K562 (cell line): ENCODE data around the gene WDR18. TPM values are rescaled to one million over a fixed set of nuclear protein-coding genes. Genes with fewer than 3 reads are reported as not detected.
A peak's percentile ranks its signal among the peaks of the same experiment; 100 is the strongest.

Source experiments
- ATAC-seq: fragments of 200-7000 bp; cut with Tn5 transposase; 3 replicates; pipeline ENCODE4 v1.9.1; 2020; ENCODE audit warnings: moderate library complexity
- BruUV-seq: library from RNA; stranded (reverse); fragments of 400-500 nt; replicated peaks from 2 replicates; lab custom pipeline; 2021; lab: Mats Ljungman, UMichigan
- CTCF ChIA-PET: fragments of 300-600 bp; formaldehyde crosslinking; extraction: SDS; loops from one replicate; lab custom pipeline; 2021; ENCODE audit warnings: low intra/inter-chr PET ratio; lab: Yijun Ruan, JAX
- POLR2A ChIA-PET: fragments of 300-600, 350-650 bp; sonication (Branson Sonifier 250); formaldehyde crosslinking; extraction: SDS; loops from one replicate; lab custom pipeline; 2021; ENCODE audit warnings: antibody characterized with exemption, inconsistent platforms; lab: Yijun Ruan, JAX
- DNase-seq, 4 experiments: peaks; one replicate each; pipeline versions ENCODE4 v3.0.0 to v3.0.0-alpha.2; 2011 to 2018; ENCODE audit warnings: low spot score in 3 of 4, mixed read lengths in 3 of 4; ENCODE audit errors: extremely low read depth in 1 of 4
- FAIRE-seq: peaks from 2 replicates; lab custom pipeline; 2011; peaks lifted over from hg19 to GRCh38; lab: Jason Lieb, UNC
- H2AFZ ChIP-seq: 2 replicates; pipeline ENCODE4 v1.6.0; 2011; ENCODE audit warnings: low read depth, low read length, control low read depth, inconsistent platforms
- H3K27ac ChIP-seq: fragments of 200-600 bp; 3 replicates; pipeline ENCODE4 v1.8.0; 2011; ENCODE audit warnings: low read depth, mild to moderate bottlenecking, control low read depth, inconsistent platforms, low read length, moderate library complexity, mixed read lengths; ENCODE audit errors: extremely low read depth
- H3K27me3 ChIP-seq, 2 experiments: fragments of 300-600 bp in 1 of 2; 2 replicates in 1 of 2; 3 replicates in 1 of 2; pipeline versions ENCODE4 v1.6.0 to v1.8.0; 2011; ENCODE audit warnings: inconsistent platforms in 2 of 2, low read length in 2 of 2, mild to moderate bottlenecking in 1 of 2, mixed read lengths in 1 of 2, moderate library complexity in 1 of 2; ENCODE audit not compliant: control insufficient read depth in 2 of 2, insufficient read depth in 2 of 2
- H3K36me3 ChIP-seq: fragments of 300-600 bp; 3 replicates; pipeline ENCODE4 v1.8.0; 2011; ENCODE audit warnings: mild to moderate bottlenecking, low read length, inconsistent platforms; ENCODE audit not compliant: control insufficient read depth, insufficient read depth
- H3K4me1 ChIP-seq, 2 experiments: fragments of 200-600 bp in 1 of 2; replicated peaks in 1 of 2; 2 replicates in 1 of 2; 3 replicates in 1 of 2; pipeline versions ENCODE4 v1.5.1 to v1.8.0; 2011; ENCODE audit warnings: inconsistent platforms in 2 of 2, low read length in 2 of 2, mild to moderate bottlenecking in 1 of 2, mixed read lengths in 1 of 2, moderate library complexity in 1 of 2; ENCODE audit not compliant: control insufficient read depth in 2 of 2, insufficient read depth in 2 of 2
- H3K4me2 ChIP-seq: 2 replicates; pipeline ENCODE4 v1.6.1; 2011; ENCODE audit warnings: low read length, control low read depth, inconsistent platforms, mixed read lengths; ENCODE audit not compliant: insufficient read depth
- H3K4me3 ChIP-seq: fragments of 200-600 bp; sonication (generic), shearing (Covaris generic); 2 replicates; pipeline ENCODE4 v1.5.1; 2016; ENCODE audit warnings: control low read depth, inconsistent platforms
- H3K79me2 ChIP-seq: fragments of 200-600 bp; 3 replicates; pipeline ENCODE4 v1.8.0; 2011; ENCODE audit warnings: low read length, inconsistent platforms; ENCODE audit not compliant: control insufficient read depth, insufficient read depth
- H3K9ac ChIP-seq, 2 experiments: 2 replicates each; pipeline versions ENCODE4 v1.6.0 to v1.6.1; 2011; ENCODE audit warnings: low read depth in 2 of 2, low read length in 2 of 2, control low read depth in 1 of 2, inconsistent platforms in 1 of 2, mild to moderate bottlenecking in 1 of 2, mixed read lengths in 1 of 2; ENCODE audit not compliant: insufficient read depth in 1 of 2
- H3K9me1 ChIP-seq: one replicate; pipeline ENCODE4 v1.6.0; 2011; ENCODE audit warnings: inconsistent platforms, mild to moderate bottlenecking, low read length, moderate library complexity; ENCODE audit not compliant: control insufficient read depth, insufficient read depth
- H3K9me3 ChIP-seq: replicated peaks from 2 replicates; pipeline ENCODE4 v1.5.1; 2011; ENCODE audit warnings: low read depth, low read length, inconsistent platforms; ENCODE audit not compliant: control insufficient read depth, insufficient read depth
- H4K20me1 ChIP-seq: replicated peaks from 2 replicates; pipeline ENCODE4 v1.6.1; 2011; ENCODE audit warnings: low read length, inconsistent platforms, mixed read lengths; ENCODE audit not compliant: control insufficient read depth, insufficient read depth
- FOXM1 ChIP-seq, 2 experiments: fragments of 450-650 bp in 1 of 2; sonication (generic) in 1 of 2; formaldehyde crosslinking in 1 of 2; IDR thresholded peaks; 2 replicates each; pipeline versions ENCODE4 v1.6.1 to v1.9.0; 2017 to 2022; ENCODE audit warnings: low read depth in 2 of 2, mild to moderate bottlenecking in 2 of 2, missing genetic modification reagents in 1 of 2, moderate library complexity in 1 of 2
- RBM25 ChIP-seq: fragments of 200-400 bp; formaldehyde crosslinking; IDR thresholded peaks from 2 replicates; pipeline ENCODE4 v1.6.1; 2018; ENCODE audit warnings: low read length, low read depth, moderate library complexity; ENCODE audit not compliant: severe bottlenecking
- ZBTB1 ChIP-seq: sonication (generic); formaldehyde crosslinking; IDR thresholded peaks from 2 replicates; pipeline ENCODE4 v1.8.1; 2023; ENCODE audit warnings: missing genetic modification reagents, low read depth, mild to moderate bottlenecking, borderline replicate concordance
- ZBTB7A ChIP-seq: IDR thresholded peaks from 2 replicates; pipeline ENCODE4 v1.6.1; 2011; ENCODE audit warnings: low read depth, mild to moderate bottlenecking, low read length, moderate library complexity, borderline replicate concordance; ENCODE audit not compliant: control insufficient read depth
- ZNF253 ChIP-seq: fragments of 250-450 bp; sonication (Bioruptor Pico); conservative IDR thresholded peaks from 2 replicates; pipeline ENCODE4 v1.6.1; 2021; ENCODE audit warnings: mild to moderate bottlenecking
- WGBS: fragments of 100-300 bp; shearing (Covaris generic); methylation state at CpG from one replicate; pipeline ENCODE4 v1.1.6; 2016; ENCODE audit warnings: low coverage, mixed read lengths; ENCODE audit not compliant: insufficient coverage; ENCODE audit errors: missing lambda C conversion rate; 5-methylcytosine and 5-hydroxymethylcytosine counted together
- in situ Hi-C: fragments of 300-500 bp; cut with MboI; formaldehyde crosslinking; loops from 4 replicates; pipeline ENCODE4 v1.15.0; 2018; ENCODE audit warnings: inconsistent platforms, mixed read lengths
- intact Hi-C: fragments of 100-400 bp; cut with micrococcal nuclease; formaldehyde crosslinking; loops from 2 replicates; pipeline ENCODE4 v1.14.2; 2022
- polyA plus RNA-seq, 8 experiments: library from polyadenylated mRNA; depleted of rRNA in 4 of 8; stranded (reverse) in 5 of 8; unstranded in 3 of 8; fragments of >200 nt; fragmentation: Nextera tagmentation in 2 of 8; fragmentation: Illumina TruSeq in 1 of 8; extraction: Ambion mirVana in 2 of 8; extraction: Trizol in 1 of 8; gene quantifications; 2 replicates each; pipeline versions ENCODE4 v1.2.1 to v1.2.3, GENCODE V29; 2011 to 2014; ENCODE audit warnings: inconsistent platforms in 1 of 8, missing spikeins in 1 of 8
- total RNA-seq, 7 experiments: library from RNA; depleted of rRNA in 6 of 7; stranded (reverse); fragments of >200 nt in 6 of 7; fragmentation: Illumina TruSeq in 2 of 7; extraction: Trizol in 2 of 7; gene quantifications; 2 replicates each; pipeline versions ENCODE4 v1.2.1 to v1.2.3, GENCODE V29; 2011 to 2021; ENCODE audit warnings: low replicate concordance in 1 of 7
- TF ChIP-seq, protein P1 (sequence below): IDR thresholded peaks from 3 replicates; pipeline ENCODE4 v1.6.1; 2011; ENCODE audit warnings: borderline replicate concordance, mild to moderate bottlenecking, moderate library complexity; ENCODE audit not compliant: insufficient read length; ENCODE audit errors: extremely low read depth
- TF ChIP-seq, protein P2 (sequence below), 2 experiments: IDR thresholded peaks; 2 replicates each; pipeline ENCODE4 v1.6.1; 2011; ENCODE audit warnings: borderline replicate concordance in 1 of 2, control low read depth in 1 of 2, low read depth in 1 of 2, low read length in 1 of 2, mild to moderate bottlenecking in 1 of 2, mixed read lengths in 1 of 2, moderate library complexity in 1 of 2; ENCODE audit not compliant: insufficient read depth in 1 of 2, insufficient read length in 1 of 2, poor library complexity in 1 of 2, severe bottlenecking in 1 of 2; ENCODE audit errors: extremely low read depth in 1 of 2
- TF ChIP-seq, protein P3 (sequence below), 3 experiments: fragments of 200-800 bp in 1 of 3; fragments of 250-450 bp in 1 of 3; fragments of 450-650 bp in 1 of 3; sonication (Bioruptor Pico) in 1 of 3; sonication (Bioruptor generic) in 1 of 3; formaldehyde crosslinking in 1 of 3; IDR thresholded peaks; 2 replicates each; pipeline versions ENCODE4 v1.6.1 to v1.8.0; 2016 to 2022; ENCODE audit warnings: mild to moderate bottlenecking in 2 of 3, missing genetic modification characterization in 2 of 3, missing compliant biosample characterization in 1 of 3, moderate library complexity in 1 of 3

Gene WDR18
- total and polyA plus RNA-seq, 9 of the 15 experiments (the other 6 are each of a cell fraction or from before 2014, with no cell fraction given), result 0.65 to 181 (median 30.1) TPM

- TF ChIP-seq, protein P1, sequence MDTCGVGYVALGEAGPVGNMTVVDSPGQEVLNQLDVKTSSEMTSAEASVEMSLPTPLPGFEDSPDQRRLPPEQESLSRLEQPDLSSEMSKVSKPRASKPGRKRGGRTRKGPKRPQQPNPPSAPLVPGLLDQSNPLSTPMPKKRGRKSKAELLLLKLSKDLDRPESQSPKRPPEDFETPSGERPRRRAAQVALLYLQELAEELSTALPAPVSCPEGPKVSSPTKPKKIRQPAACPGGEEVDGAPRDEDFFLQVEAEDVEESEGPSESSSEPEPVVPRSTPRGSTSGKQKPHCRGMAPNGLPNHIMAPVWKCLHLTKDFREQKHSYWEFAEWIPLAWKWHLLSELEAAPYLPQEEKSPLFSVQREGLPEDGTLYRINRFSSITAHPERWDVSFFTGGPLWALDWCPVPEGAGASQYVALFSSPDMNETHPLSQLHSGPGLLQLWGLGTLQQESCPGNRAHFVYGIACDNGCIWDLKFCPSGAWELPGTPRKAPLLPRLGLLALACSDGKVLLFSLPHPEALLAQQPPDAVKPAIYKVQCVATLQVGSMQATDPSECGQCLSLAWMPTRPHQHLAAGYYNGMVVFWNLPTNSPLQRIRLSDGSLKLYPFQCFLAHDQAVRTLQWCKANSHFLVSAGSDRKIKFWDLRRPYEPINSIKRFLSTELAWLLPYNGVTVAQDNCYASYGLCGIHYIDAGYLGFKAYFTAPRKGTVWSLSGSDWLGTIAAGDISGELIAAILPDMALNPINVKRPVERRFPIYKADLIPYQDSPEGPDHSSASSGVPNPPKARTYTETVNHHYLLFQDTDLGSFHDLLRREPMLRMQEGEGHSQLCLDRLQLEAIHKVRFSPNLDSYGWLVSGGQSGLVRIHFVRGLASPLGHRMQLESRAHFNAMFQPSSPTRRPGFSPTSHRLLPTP, result no peak
- TF ChIP-seq ZBTB7A, result peak; percentile 40; the same call in 1 of the 2 replicates
- no peak for TF ChIP-seq ZBTB1 (CRISPR knock-in tag)
- no peak for TF ChIP-seq FOXM1 (IDR thresholded peaks at IDR 0.05; ENCODE audit: low read depth)
- TF ChIP-seq FOXM1 (CRISPR knock-in tag; IDR thresholded peaks at IDR 0.05; ENCODE audit: low read depth), result no peak
- peak; percentile 75 for TF ChIP-seq RBM25
Observed at GRCh38 chr19:1037621-1038064, 53.5 kb downstream of the WDR18 start (continued).

- no peak for FAIRE-seq
- Histone ChIP-seq H4K20me1 (no peaks in the 10 kb centered on the region), H3K9me1 (no peaks in the 10 kb centered on the region), H3K27me3 (no peaks in the 10 kb centered on the region), H3K4me2 (peak overlapping the region; percentile 72), H3K36me3 (peaks cover 46% of the 10 kb centered on the region), H3K79me2 (peaks cover 35% of the 10 kb centered on the region), H2AFZ (peak overlapping the region; percentile 60), H3K4me1 (peaks cover 32 to 73% of the 10 kb centered on the region in 2 experiments), H3K27ac (peak overlapping the region; percentile 43), H3K9me3 (no peaks in the 10 kb centered on the region), H3K4me3 (peak overlapping the region; percentile 55), H3K9ac (peak overlapping the region; percentile 30 to 91; a peak in 3 of 4 replicates)
- WGBS, result 39% methylated on average over 19 of the region's 22 CpGs
- POLR2A ChIA-PET, result interaction anchor here (0.6 to 11.0 kb wide), 7 partner anchors 10 to 224 kb away, joined by 3 to 176 read pairs (median 4); partner anchors contain the start of genes ARHGAP45, CNN2, GPX4 and RNU6-2
- in situ Hi-C loops, result no loop called here
- CTCF ChIA-PET, result no interaction called here
- intact Hi-C loops, result no loop called here
- no TSS peak for BruUV-seq
- ATAC-seq, result no peak
- peak in 1 of 4 experiments; percentile 32 for DNase-seq
- TF ChIP-seq, protein P2, sequence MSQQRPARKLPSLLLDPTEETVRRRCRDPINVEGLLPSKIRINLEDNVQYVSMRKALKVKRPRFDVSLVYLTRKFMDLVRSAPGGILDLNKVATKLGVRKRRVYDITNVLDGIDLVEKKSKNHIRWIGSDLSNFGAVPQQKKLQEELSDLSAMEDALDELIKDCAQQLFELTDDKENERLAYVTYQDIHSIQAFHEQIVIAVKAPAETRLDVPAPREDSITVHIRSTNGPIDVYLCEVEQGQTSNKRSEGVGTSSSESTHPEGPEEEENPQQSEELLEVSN (IDR thresholded peaks at IDR 0.05; ENCODE audit: borderline replicate concordance in 1 of 2, extremely low read depth in 1 of 2, insufficient read depth in 1 of 2, insufficient read length in 1 of 2, low read depth in 1 of 2, low read length in 1 of 2, poor library complexity in 1 of 2, severe bottlenecking in 1 of 2), result peak in 1 of 2 experiments; percentile 29
- TF ChIP-seq, protein P3, sequence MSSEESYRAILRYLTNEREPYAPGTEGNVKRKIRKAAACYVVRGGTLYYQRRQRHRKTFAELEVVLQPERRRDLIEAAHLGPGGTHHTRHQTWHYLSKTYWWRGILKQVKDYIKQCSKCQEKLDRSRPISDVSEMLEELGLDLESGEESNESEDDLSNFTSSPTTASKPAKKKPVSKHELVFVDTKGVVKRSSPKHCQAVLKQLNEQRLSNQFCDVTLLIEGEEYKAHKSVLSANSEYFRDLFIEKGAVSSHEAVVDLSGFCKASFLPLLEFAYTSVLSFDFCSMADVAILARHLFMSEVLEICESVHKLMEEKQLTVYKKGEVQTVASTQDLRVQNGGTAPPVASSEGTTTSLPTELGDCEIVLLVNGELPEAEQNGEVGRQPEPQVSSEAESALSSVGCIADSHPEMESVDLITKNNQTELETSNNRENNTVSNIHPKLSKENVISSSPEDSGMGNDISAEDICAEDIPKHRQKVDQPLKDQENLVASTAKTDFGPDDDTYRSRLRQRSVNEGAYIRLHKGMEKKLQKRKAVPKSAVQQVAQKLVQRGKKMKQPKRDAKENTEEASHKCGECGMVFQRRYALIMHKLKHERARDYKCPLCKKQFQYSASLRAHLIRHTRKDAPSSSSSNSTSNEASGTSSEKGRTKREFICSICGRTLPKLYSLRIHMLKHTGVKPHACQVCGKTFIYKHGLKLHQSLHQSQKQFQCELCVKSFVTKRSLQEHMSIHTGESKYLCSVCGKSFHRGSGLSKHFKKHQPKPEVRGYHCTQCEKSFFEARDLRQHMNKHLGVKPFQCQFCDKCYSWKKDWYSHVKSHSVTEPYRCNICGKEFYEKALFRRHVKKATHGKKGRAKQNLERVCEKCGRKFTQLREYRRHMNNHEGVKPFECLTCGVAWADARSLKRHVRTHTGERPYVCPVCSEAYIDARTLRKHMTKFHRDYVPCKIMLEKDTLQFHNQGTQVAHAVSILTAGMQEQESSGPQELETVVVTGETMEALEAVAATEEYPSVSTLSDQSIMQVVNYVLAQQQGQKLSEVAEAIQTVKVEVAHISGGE (CRISPR knock-in tag; IDR thresholded peaks at IDR 0.05), result 0 out of 6 replicates have a peak, but pooled peaks of 1 of the 3 experiments have one; percentile 6
- TF ChIP-seq ZNF253 (CRISPR knock-in tag), result 0 out of 2 replicates have a peak, but pooled peaks have one; percentile 35
Observed at GRCh38 chr19:1038978-1039645, 55.0 kb downstream of the WDR18 start.
